Cardiac muscle cell (in vitro differentiated cells and primary cell): ENCODE data around the gene USP24. TPM values are rescaled to one million over a fixed set of nuclear protein-coding genes. Genes with fewer than 3 reads are reported as not detected.

Experiments used
- DNase-seq, 2 donors: peaks; one replicate each; pipeline versions ENCODE4 v3.0.0 to v3.0.0-alpha.2; 2010 to 2017; ENCODE audit warnings: low read depth in 1 of 2, low spot score in 1 of 2
- H3K27ac ChIP-seq: fragments of 200-600 bp; sonication (generic); 2 replicates; pipeline ENCODE4 v1.5.1; 2016
- H3K27me3 ChIP-seq: fragments of 200-600 bp; sonication (generic); 2 replicates; pipeline ENCODE4 v1.6.0; 2016; ENCODE audit warnings: control low read depth
- H3K36me3 ChIP-seq: fragments of 200-600 bp; sonication (generic); 2 replicates; pipeline ENCODE4 v1.5.1; 2016; ENCODE audit warnings: control low read depth
- H3K4me1 ChIP-seq: fragments of 200-600 bp; sonication (generic); 2 replicates; pipeline ENCODE4 v1.8.1; 2017; ENCODE audit warnings: low read depth, mild to moderate bottlenecking, mixed run types
- H3K4me3 ChIP-seq: fragments of 200-600 bp; sonication (generic); 2 replicates; pipeline ENCODE4 v1.5.1; 2016; ENCODE audit warnings: mild to moderate bottlenecking
- H3K9me3 ChIP-seq: fragments of 200-600 bp; sonication (generic); 2 replicates; pipeline ENCODE4 v1.5.1; 2017; ENCODE audit warnings: low read depth, mild to moderate bottlenecking, control low read depth
- polyA plus RNA-seq: library from polyadenylated mRNA; unstranded; fragments of >200 nt; fragmentation: Nextera tagmentation; extraction: Ambion mirVana; gene quantifications from 2 replicates; pipeline ENCODE4 v1.2.1, GENCODE V29; 2016
- total RNA-seq: library from RNA; depleted of rRNA; stranded (reverse); fragments of >200 nt; gene quantifications from 2 replicates; pipeline ENCODE4 v1.2.3, GENCODE V29; 2016
- TF ChIP-seq, protein P1 (sequence below): IDR thresholded peaks from 2 replicates; pipeline ENCODE4 v1.5.1; 2012; ENCODE audit warnings: low read depth, mild to moderate bottlenecking, low read length

Gene USP24
- total and polyA plus RNA-seq, 2 experiments from 2014 or later, result 8.0 to 34.9 TPM

DNA sequence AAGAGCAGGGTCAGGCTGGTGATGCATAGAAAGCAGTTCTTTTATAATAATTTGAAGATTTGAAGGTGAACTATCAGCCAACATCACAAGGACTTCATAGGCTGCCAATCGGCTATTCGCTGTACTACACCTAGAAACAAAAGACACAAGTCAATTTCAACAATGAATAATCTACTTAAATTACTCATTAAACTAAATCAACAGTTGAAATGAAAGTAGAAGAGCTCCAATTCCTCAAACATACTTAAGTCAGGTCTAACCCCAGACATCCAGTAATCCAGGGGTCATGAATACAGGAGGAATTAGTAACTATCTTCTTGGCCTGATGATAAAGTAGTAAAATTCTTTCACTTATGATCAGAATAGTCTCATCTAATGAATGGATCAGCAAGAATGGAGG lies 111.3 kb downstream of the USP24 start:
- TF ChIP-seq, protein P1, sequence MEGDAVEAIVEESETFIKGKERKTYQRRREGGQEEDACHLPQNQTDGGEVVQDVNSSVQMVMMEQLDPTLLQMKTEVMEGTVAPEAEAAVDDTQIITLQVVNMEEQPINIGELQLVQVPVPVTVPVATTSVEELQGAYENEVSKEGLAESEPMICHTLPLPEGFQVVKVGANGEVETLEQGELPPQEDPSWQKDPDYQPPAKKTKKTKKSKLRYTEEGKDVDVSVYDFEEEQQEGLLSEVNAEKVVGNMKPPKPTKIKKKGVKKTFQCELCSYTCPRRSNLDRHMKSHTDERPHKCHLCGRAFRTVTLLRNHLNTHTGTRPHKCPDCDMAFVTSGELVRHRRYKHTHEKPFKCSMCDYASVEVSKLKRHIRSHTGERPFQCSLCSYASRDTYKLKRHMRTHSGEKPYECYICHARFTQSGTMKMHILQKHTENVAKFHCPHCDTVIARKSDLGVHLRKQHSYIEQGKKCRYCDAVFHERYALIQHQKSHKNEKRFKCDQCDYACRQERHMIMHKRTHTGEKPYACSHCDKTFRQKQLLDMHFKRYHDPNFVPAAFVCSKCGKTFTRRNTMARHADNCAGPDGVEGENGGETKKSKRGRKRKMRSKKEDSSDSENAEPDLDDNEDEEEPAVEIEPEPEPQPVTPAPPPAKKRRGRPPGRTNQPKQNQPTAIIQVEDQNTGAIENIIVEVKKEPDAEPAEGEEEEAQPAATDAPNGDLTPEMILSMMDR, result no peak
- DNase-seq, result no peak
- H3K36me3 ChIP-seq, result peaks cover 76% of the 10 kb centered on the region
- H3K27ac ChIP-seq, result no peak overlapping the region
- no peaks in the 10 kb centered on the region for H3K4me1 ChIP-seq
- no peak overlapping the region for H3K4me3 ChIP-seq
- H3K27me3 ChIP-seq, result no peaks in the 10 kb centered on the region
- H3K9me3 ChIP-seq, result no peaks in the 10 kb centered on the region

DNA sequence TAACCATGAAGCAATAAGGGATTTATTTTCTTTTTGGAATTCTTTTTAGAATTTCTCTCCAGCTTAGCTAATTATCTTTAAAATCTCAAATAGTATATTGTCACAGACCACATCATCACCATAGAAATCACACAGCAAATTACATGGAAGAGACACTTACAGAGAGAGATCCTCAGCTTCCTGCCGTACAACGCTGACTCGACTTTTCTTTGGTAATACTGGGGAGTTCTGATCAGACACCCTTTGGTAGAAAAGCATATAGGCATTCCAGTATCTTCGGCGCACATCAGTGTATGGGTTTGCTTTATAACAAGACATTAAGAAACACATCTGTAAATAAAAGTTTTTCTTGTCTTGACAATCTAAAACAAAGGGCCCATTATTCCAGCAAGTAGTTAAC lies 120.1 kb downstream of the USP24 start:
- Histone ChIP-seq H3K9me3 (no peaks in the 10 kb centered on the region), H3K4me3 (no peak overlapping the region), H3K27ac (no peak overlapping the region), H3K27me3 (no peaks in the 10 kb centered on the region), H3K36me3 (peaks cover 85% of the 10 kb centered on the region), H3K4me1 (no peaks in the 10 kb centered on the region)
- TF ChIP-seq, protein P1, result no peak
- no peak for DNase-seq

DNA sequence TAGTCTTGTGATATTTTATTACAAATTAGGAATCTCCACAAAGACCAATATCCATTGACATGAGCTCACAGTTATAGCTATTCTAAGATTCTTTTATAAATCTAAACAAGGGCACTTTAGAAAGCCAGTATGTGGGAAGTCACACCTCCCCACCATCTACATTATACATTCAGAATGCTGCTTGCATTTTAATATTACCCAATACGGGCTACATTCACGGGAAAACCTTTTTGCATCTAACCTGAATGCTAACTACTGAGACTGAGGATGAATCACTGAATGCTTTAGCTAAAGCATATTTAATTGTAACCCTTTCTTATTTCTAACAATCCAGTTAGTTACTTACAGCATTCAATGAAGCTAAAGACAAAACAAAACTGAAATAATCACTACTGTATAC lies 122.7 kb downstream of the USP24 start:
- TF ChIP-seq, protein P1, result no peak
- no peaks in the 10 kb centered on the region for H3K27me3 ChIP-seq
- no peaks in the 10 kb centered on the region for H3K9me3 ChIP-seq
- no peaks in the 10 kb centered on the region for H3K4me1 ChIP-seq
- H3K4me3 ChIP-seq, result no peak overlapping the region
- H3K36me3 ChIP-seq, result peaks cover 73% of the 10 kb centered on the region
- no peak overlapping the region for H3K27ac ChIP-seq
- DNase-seq, result no peak

DNA sequence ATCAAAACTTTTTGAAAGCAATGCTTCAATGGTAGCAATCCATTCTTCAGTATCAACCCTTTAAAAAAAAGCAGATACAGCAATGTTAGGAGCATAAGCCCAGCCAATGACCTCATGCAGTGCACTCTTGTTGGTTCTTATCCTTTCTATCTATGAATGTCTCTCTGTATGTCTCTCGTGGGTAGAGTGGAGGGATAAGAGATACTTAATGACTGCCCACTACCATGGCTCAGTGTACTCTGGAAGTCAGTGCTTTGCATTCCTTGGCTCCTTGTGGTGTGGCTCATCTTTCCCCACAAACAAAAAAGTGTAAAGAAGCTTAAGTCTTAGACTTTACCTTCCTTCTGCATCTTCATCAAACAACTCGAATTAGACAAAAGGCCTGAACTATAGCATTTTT lies 125.5 kb downstream of the USP24 start:
- H3K27me3 ChIP-seq, result no peaks in the 10 kb centered on the region
- DNase-seq, result no peak
- no peak overlapping the region for H3K4me3 ChIP-seq
- TF ChIP-seq, protein P1, result no peak
- no peaks in the 10 kb centered on the region for H3K9me3 ChIP-seq
- no peak overlapping the region for H3K27ac ChIP-seq
- peaks cover 62% of the 10 kb centered on the region for H3K36me3 ChIP-seq
- no peaks in the 10 kb centered on the region for H3K4me1 ChIP-seq

DNA sequence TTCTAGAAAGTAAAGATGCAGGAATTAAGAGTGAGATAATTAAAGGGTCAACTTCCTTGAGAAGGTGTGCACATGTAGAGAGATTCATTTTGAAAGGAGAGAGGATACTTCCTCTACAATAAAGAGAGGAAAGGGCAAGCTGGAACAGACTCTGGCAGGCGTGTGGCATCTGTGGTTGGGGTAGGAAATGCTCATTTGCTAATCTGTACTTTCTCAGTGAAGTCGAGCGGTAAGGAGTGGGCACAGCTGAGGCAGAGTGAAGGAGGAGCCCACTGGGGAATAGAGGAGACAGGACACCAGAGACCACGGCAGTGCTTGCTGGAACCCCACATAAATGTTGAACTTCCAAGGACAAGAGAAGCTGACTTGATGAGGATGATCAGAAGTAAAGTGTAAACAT lies 126.8 kb downstream of the USP24 start:
- no peaks in the 10 kb centered on the region for H3K4me1 ChIP-seq
- H3K4me3 ChIP-seq, result no peak overlapping the region
- H3K36me3 ChIP-seq, result peaks cover 57% of the 10 kb centered on the region
- DNase-seq, result no peak
- TF ChIP-seq, protein P1, result no peak
- no peaks in the 10 kb centered on the region for H3K9me3 ChIP-seq
- no peaks in the 10 kb centered on the region for H3K27me3 ChIP-seq
- peak overlapping the region; percentile 66 for H3K27ac ChIP-seq

DNA sequence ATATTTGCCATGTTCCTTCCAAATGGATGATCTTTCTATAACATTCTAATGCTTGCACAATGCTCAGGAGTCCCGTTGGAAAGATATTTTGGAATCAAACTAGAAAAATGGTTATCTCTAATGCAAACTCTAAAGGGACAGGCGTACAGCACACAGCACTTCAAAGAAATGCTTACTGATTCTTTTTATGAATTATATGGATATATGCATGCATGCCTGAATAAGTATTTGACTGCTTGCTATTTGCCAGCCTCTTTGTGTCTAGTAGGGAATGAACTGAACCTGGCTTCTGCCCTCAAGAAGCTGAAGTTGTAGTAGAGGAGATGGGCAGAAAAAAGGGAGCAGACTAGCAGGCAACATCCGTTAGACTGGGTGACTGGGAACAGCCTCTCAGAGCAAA lies 127.7 kb downstream of the USP24 start:
- Histone ChIP-seq H3K27me3 (no peaks in the 10 kb centered on the region), H3K9me3 (no peaks in the 10 kb centered on the region), H3K4me1 (no peaks in the 10 kb centered on the region), H3K4me3 (no peak overlapping the region), H3K27ac (peak overlapping the region; percentile 66), H3K36me3 (peaks cover 57% of the 10 kb centered on the region)
- DNase-seq, result no peak
- TF ChIP-seq, protein P1, result no peak
